Activated CD4-positive, CD25-positive, alpha-beta regulatory T cell (primary cell): ENCODE measurements around the gene SF3B6.
A peak's percentile ranks its signal among the peaks of the same experiment; 100 is the strongest.
"Not testable (repeated sequence)": the region's sequence is repeated elsewhere in the genome, so short reads cannot be mapped to it uniquely, and the experiment has no call there.

ENCODE experiments used
- DNase-seq, 4 experiments: peaks; one replicate each; lab custom pipeline; 2025; lab: John Stamatoyannopoulos, UW

SF3B6 gene

GRCh38 chr2:24075915-24076848 lies at the start of gene SF3B6:
SF3B6 (minus strand) TSS chr2:24076326; CDS start chr2:24076229, 97 bp downstream.
- DNase-seq = peak; percentile 97 to 99 (median 98)

GRCh38 chr2:24123922-24124580 lies 47.9 kb upstream of the SF3B6 start:
- no peak for DNase-seq

GRCh38 chr2:24123195-24123921 lies 47.2 kb upstream of the SF3B6 start, which contains the start of the genes FAM228B and PFN4:
FAM228B (plus strand) TSS chr2:24123469; CDS start chr2:24124362, 893 bp downstream.
PFN4 (minus strand) TSS chr2:24123334; CDS start chr2:24122535, 799 bp downstream.
- DNase-seq = peak; percentile 12 to 34 (median 21)

- DNase-seq = no peak
These were observed 46.5 kb upstream of the SF3B6 start for GRCh38 chr2:24122366-24123194.

GRCh38 chr2:24121469-24121868 lies 45.3 kb upstream of the SF3B6 start:
- DNase-seq = no peak

- no peak for DNase-seq
These were observed 44.9 kb upstream of the SF3B6 start for GRCh38 chr2:24121066-24121465.

GRCh38 chr2:24117902-24118301 lies 41.8 kb upstream of the SF3B6 start:
- DNase-seq = no peak

- DNase-seq = no peak
These were observed 38.9 kb upstream of the SF3B6 start for GRCh38 chr2:24115057-24115456.

- DNase-seq = no peak
These were observed 35.3 kb upstream of the SF3B6 start for GRCh38 chr2:24111407-24111901.

GRCh38 chr2:24110660-24111303 lies 34.7 kb upstream of the SF3B6 start:
- DNase-seq = no peak

GRCh38 chr2:24109431-24109830 lies 33.3 kb upstream of the SF3B6 start:
- DNase-seq = not testable (repeated sequence)

GRCh38 chr2:24107336-24107735 lies 31.2 kb upstream of the SF3B6 start:
- DNase-seq = no peak

- no peak for DNase-seq
These were observed 30.7 kb upstream of the SF3B6 start for GRCh38 chr2:24106786-24107185.

GRCh38 chr2:24105816-24106215 lies 29.7 kb upstream of the SF3B6 start:
- no peak for DNase-seq

GRCh38 chr2:24104906-24105305 lies 28.8 kb upstream of the SF3B6 start:
- DNase-seq = no peak

- DNase-seq = no peak
These were observed 28.1 kb upstream of the SF3B6 start for GRCh38 chr2:24104110-24104650.

- no peak for DNase-seq
These were observed 26.6 kb upstream of the SF3B6 start for GRCh38 chr2:24102677-24103076.

GRCh38 chr2:24101992-24102391 lies 25.9 kb upstream of the SF3B6 start:
- DNase-seq = no peak

GRCh38 chr2:24100732-24101131 lies 24.6 kb upstream of the SF3B6 start:
- not testable (repeated sequence) for DNase-seq

GRCh38 chr2:24095171-24095677 lies 19.1 kb upstream of the SF3B6 start:
- DNase-seq = not testable (repeated sequence)
